Mucosa of descending colon (tissue), 3 donors: ENCODE measurements around the gene SORCS2. TPM values are rescaled to one million over a fixed set of nuclear protein-coding genes. Genes with fewer than 3 reads are reported as not detected.

ENCODE experiments used
- ATAC-seq: fragments of 200-7000 bp; cut with Tn5 transposase; one replicate; pipeline ENCODE4 v1.9.1; 2020; ENCODE audit warnings: mild to moderate bottlenecking, moderate library complexity
- DNase-seq, 3 donors: peaks; one replicate each; pipeline ENCODE4 v3.0.0-alpha.2; 2020
- H3K36me3 ChIP-seq: fragments of 200-600 bp; one replicate; pipeline ENCODE4 v1.8.0; 2021; ENCODE audit warnings: low read depth, mild to moderate bottlenecking
- H3K4me1 ChIP-seq: fragments of 200-600 bp; one replicate; pipeline ENCODE4 v1.8.0; 2021; ENCODE audit warnings: low read depth, mild to moderate bottlenecking
- H3K4me3 ChIP-seq: fragments of 200-600 bp; one replicate; pipeline ENCODE4 v1.8.0; 2021; ENCODE audit warnings: mild to moderate bottlenecking
- H3K9me3 ChIP-seq: fragments of 200-600 bp; one replicate; pipeline ENCODE4 v1.8.0; 2021; ENCODE audit warnings: mild to moderate bottlenecking
- CTCF ChIP-seq: fragments of 200-600 bp; IDR thresholded peaks from one replicate; pipeline ENCODE4 v1.8.0; 2022; ENCODE audit warnings: antibody characterized with exemption, mild to moderate bottlenecking
- intact Hi-C, 2 donors: fragments of 100-400 bp; cut with DNase I in 1 of 2; cut with micrococcal nuclease in 1 of 2; formaldehyde crosslinking; loops; one replicate each; pipeline versions ENCODE4 v1.11.0 to v1.11.1; 2022; cut with DNase I, micrococcal nuclease
- total RNA-seq, 3 donors: library from RNA; stranded (reverse); fragmentation: NEBNext Ultra II Directional in 2 of 3; extraction: Animal tissue kit (Norgen Biotek cat#: 25700) in 2 of 3; gene quantifications; one replicate each; pipeline versions ENCODE4 v1.2.1 to v1.2.4, GENCODE V29; 2021 to 2023
- donor health status: DM: no; HTN: no; CAD: no; lungs with moderate emphysema.
- donor health status: DM: no; HTN: no; CAD: no.
- donor health status: DM: no; HTN: yes; CAD: no.

Gene SORCS2
- total RNA-seq, 3 donors from 2014 or later = 0.20 to 3.1 (median 1.5) TPM

- no peak for TF ChIP-seq CTCF
- no peaks in the 10 kb centered on the region for H3K4me1 ChIP-seq
- H3K36me3 ChIP-seq = no peaks in the 10 kb centered on the region
- H3K9me3 ChIP-seq = no peaks in the 10 kb centered on the region
- ATAC-seq (no peak), DNase-seq (peak in 1 of 3 donors; percentile 10)
- no peak overlapping the region for H3K4me3 ChIP-seq
- intact Hi-C loops = no loop called here
Observed at GRCh38 chr4:7687006-7687405, 494.7 kb downstream of the SORCS2 start.

DNA sequence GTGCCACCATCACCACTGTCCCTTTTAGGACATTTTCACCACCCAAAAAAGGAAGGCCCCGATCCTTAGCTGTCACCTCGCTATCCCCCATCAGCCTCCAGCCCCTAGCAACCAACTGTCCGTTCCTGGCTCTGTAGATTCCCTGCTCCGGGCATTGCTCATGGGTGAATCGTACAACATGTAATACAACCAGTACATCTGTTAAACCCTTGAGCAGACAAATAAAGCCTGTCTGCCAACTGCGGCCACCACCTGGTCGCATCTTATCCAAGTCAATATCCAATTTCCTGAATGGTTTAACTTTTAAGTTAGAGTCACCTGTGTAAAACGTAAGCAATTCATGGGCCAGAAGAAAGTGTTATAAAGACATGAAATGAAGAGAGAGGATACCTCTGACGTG lies 495.5 kb downstream of the SORCS2 start:
- ATAC-seq = peak; percentile 35
- H3K4me1 ChIP-seq = no peaks in the 10 kb centered on the region
- intact Hi-C loops = no loop called here
- H3K4me3 ChIP-seq = no peak overlapping the region
- H3K36me3 ChIP-seq = no peaks in the 10 kb centered on the region
- no peak for TF ChIP-seq CTCF
- no peaks in the 10 kb centered on the region for H3K9me3 ChIP-seq
- DNase-seq = peak in 1 of 3 donors; percentile 18

GRCh38 chr4:7689773-7690693 lies 497.7 kb downstream of the SORCS2 start:
- ATAC-seq (no peak), DNase-seq (no peak)
- Histone ChIP-seq H3K4me1 (no peaks in the 10 kb centered on the region), H3K9me3 (no peaks in the 10 kb centered on the region), H3K36me3 (no peaks in the 10 kb centered on the region), H3K4me3 (no peak overlapping the region)
- TF ChIP-seq CTCF = no peak
- intact Hi-C loops = no loop called here

GRCh38 chr4:7691061-7691460 lies 498.7 kb downstream of the SORCS2 start:
- DNase-seq (peak in 1 of 3 donors; percentile 29), ATAC-seq (no peak)
- Histone ChIP-seq H3K36me3 (no peaks in the 10 kb centered on the region), H3K9me3 (no peaks in the 10 kb centered on the region), H3K4me1 (no peaks in the 10 kb centered on the region), H3K4me3 (no peak overlapping the region)
- intact Hi-C loops = no loop called here
- no peak for TF ChIP-seq CTCF

GRCh38 chr4:7691982-7692381 lies 499.6 kb downstream of the SORCS2 start:
- ATAC-seq (no peak), DNase-seq (peak in 1 of 3 donors; percentile 31)
- Histone ChIP-seq H3K36me3 (no peaks in the 10 kb centered on the region), H3K9me3 (no peaks in the 10 kb centered on the region), H3K4me3 (no peak overlapping the region), H3K4me1 (no peaks in the 10 kb centered on the region)
- no peak for TF ChIP-seq CTCF
- intact Hi-C loops = no loop called here
